HepG2 (cell line): ENCODE measurements around the gene ARRDC1. TPM values are rescaled to one million over a fixed set of nuclear protein-coding genes. Genes with fewer than 3 reads are reported as not detected.

Experiments used
- FOXM1 ChIP-seq: sonication (generic); formaldehyde crosslinking; IDR thresholded peaks from 2 replicates; pipeline ENCODE4 v1.5.0; 2020; ENCODE audit warnings: missing genetic modification reagents
- NFAT5 ChIP-seq: sonication (generic); formaldehyde crosslinking; IDR thresholded peaks from 2 replicates; pipeline ENCODE4 v1.4.0; 2020; ENCODE audit warnings: missing genetic modification reagents
- RNF2 ChIP-seq: fragments of 450-650 bp; conservative IDR thresholded peaks from 2 replicates; pipeline ENCODE4 v1.6.1; 2016; ENCODE audit warnings: low read depth
- ZBED4 ChIP-seq: sonication (generic); formaldehyde crosslinking; IDR thresholded peaks from 2 replicates; pipeline ENCODE4 v1.4.0; 2020; ENCODE audit warnings: missing genetic modification reagents, borderline replicate concordance
- ZNF253 ChIP-seq: sonication (generic); formaldehyde crosslinking; IDR thresholded peaks from 2 replicates; pipeline ENCODE4 v1.8.0; 2022; ENCODE audit warnings: mild to moderate bottlenecking, missing genetic modification reagents, borderline replicate concordance
- polyA plus RNA-seq, 8 experiments: library from polyadenylated mRNA; depleted of rRNA in 3 of 8; stranded (reverse) in 7 of 8; unstranded in 1 of 8; fragments of >200 nt; fragmentation: Illumina TruSeq in 4 of 8; extraction: Trizol in 4 of 8; gene quantifications; 2 replicates each; pipeline versions ENCODE4 v1.2.1 to v1.2.3, GENCODE V29; 2011 to 2016; ENCODE audit warnings: low read depth in 4 of 8, missing spikeins in 1 of 8, mixed read lengths in 1 of 8; ENCODE audit not compliant: insufficient read depth in 1 of 8
- total RNA-seq, 5 experiments: library from RNA; depleted of rRNA; stranded (reverse); fragments of >200 nt; fragmentation: Illumina TruSeq; extraction: Trizol; gene quantifications; 2 replicates each; pipeline ENCODE4 v1.2.3, GENCODE V29; 2016; ENCODE audit warnings: low read depth in 1 of 5

The ARRDC1 gene
- total and polyA plus RNA-seq, 2 of the 13 experiments (the other 11 are each of a cell fraction or from before 2014, with no cell fraction given), result 21.7 to 44.4 TPM

GRCh38 chr9:137558127-137558526 lies 47.4 kb upstream of the ARRDC1 start (continued):
- TF ChIP-seq NFAT5 (no peak), ZNF253 (CRISPR knock-in tag) (no peak), FOXM1 (CRISPR knock-in tag) (no peak), RNF2 (no peak), ZBED4 (CRISPR knock-in tag) (no peak)
- TF ChIP-seq, all 625 proteins: peak for 0
